K562 (cell line): ENCODE results near the gene PIK3R6. TPM values are rescaled to one million over a fixed set of nuclear protein-coding genes. Genes with fewer than 3 reads are reported as not detected.

Source experiments
- ATAC-seq: fragments of 200-7000 bp; cut with Tn5 transposase; 3 replicates; pipeline ENCODE4 v1.9.1; 2020; ENCODE audit warnings: moderate library complexity
- BruUV-seq: library from RNA; stranded (reverse); fragments of 400-500 nt; replicated peaks from 2 replicates; lab custom pipeline; 2021; lab: Mats Ljungman, UMichigan
- CTCF ChIA-PET: fragments of 300-600 bp; formaldehyde crosslinking; extraction: SDS; loops from one replicate; lab custom pipeline; 2021; ENCODE audit warnings: low intra/inter-chr PET ratio; lab: Yijun Ruan, JAX
- POLR2A ChIA-PET: fragments of 300-600, 350-650 bp; sonication (Branson Sonifier 250); formaldehyde crosslinking; extraction: SDS; loops from one replicate; lab custom pipeline; 2021; ENCODE audit warnings: antibody characterized with exemption, inconsistent platforms; lab: Yijun Ruan, JAX
- DNase-seq, 4 experiments: peaks; one replicate each; pipeline versions ENCODE4 v3.0.0 to v3.0.0-alpha.2; 2011 to 2018; ENCODE audit warnings: low spot score in 3 of 4, mixed read lengths in 3 of 4; ENCODE audit errors: extremely low read depth in 1 of 4
- FAIRE-seq: peaks from 2 replicates; lab custom pipeline; 2011; peaks lifted over from hg19 to GRCh38; lab: Jason Lieb, UNC
- H2AFZ ChIP-seq: 2 replicates; pipeline ENCODE4 v1.6.0; 2011; ENCODE audit warnings: low read depth, low read length, control low read depth, inconsistent platforms
- H3K27ac ChIP-seq: fragments of 200-600 bp; 3 replicates; pipeline ENCODE4 v1.8.0; 2011; ENCODE audit warnings: low read depth, mild to moderate bottlenecking, control low read depth, inconsistent platforms, low read length, moderate library complexity, mixed read lengths; ENCODE audit errors: extremely low read depth
- H3K27me3 ChIP-seq, 2 experiments: fragments of 300-600 bp in 1 of 2; 2 replicates in 1 of 2; 3 replicates in 1 of 2; pipeline versions ENCODE4 v1.6.0 to v1.8.0; 2011; ENCODE audit warnings: inconsistent platforms in 2 of 2, low read length in 2 of 2, mild to moderate bottlenecking in 1 of 2, mixed read lengths in 1 of 2, moderate library complexity in 1 of 2; ENCODE audit not compliant: control insufficient read depth in 2 of 2, insufficient read depth in 2 of 2
- H3K36me3 ChIP-seq: fragments of 300-600 bp; 3 replicates; pipeline ENCODE4 v1.8.0; 2011; ENCODE audit warnings: mild to moderate bottlenecking, low read length, inconsistent platforms; ENCODE audit not compliant: control insufficient read depth, insufficient read depth
- H3K4me1 ChIP-seq, 2 experiments: fragments of 200-600 bp in 1 of 2; replicated peaks in 1 of 2; 2 replicates in 1 of 2; 3 replicates in 1 of 2; pipeline versions ENCODE4 v1.5.1 to v1.8.0; 2011; ENCODE audit warnings: inconsistent platforms in 2 of 2, low read length in 2 of 2, mild to moderate bottlenecking in 1 of 2, mixed read lengths in 1 of 2, moderate library complexity in 1 of 2; ENCODE audit not compliant: control insufficient read depth in 2 of 2, insufficient read depth in 2 of 2
- H3K4me2 ChIP-seq: 2 replicates; pipeline ENCODE4 v1.6.1; 2011; ENCODE audit warnings: low read length, control low read depth, inconsistent platforms, mixed read lengths; ENCODE audit not compliant: insufficient read depth
- H3K4me3 ChIP-seq: fragments of 200-600 bp; sonication (generic), shearing (Covaris generic); 2 replicates; pipeline ENCODE4 v1.5.1; 2016; ENCODE audit warnings: control low read depth, inconsistent platforms
- H3K79me2 ChIP-seq: fragments of 200-600 bp; 3 replicates; pipeline ENCODE4 v1.8.0; 2011; ENCODE audit warnings: low read length, inconsistent platforms; ENCODE audit not compliant: control insufficient read depth, insufficient read depth
- H3K9ac ChIP-seq, 2 experiments: 2 replicates each; pipeline versions ENCODE4 v1.6.0 to v1.6.1; 2011; ENCODE audit warnings: low read depth in 2 of 2, low read length in 2 of 2, control low read depth in 1 of 2, inconsistent platforms in 1 of 2, mild to moderate bottlenecking in 1 of 2, mixed read lengths in 1 of 2; ENCODE audit not compliant: insufficient read depth in 1 of 2
- H3K9me1 ChIP-seq: one replicate; pipeline ENCODE4 v1.6.0; 2011; ENCODE audit warnings: inconsistent platforms, mild to moderate bottlenecking, low read length, moderate library complexity; ENCODE audit not compliant: control insufficient read depth, insufficient read depth
- H3K9me3 ChIP-seq: replicated peaks from 2 replicates; pipeline ENCODE4 v1.5.1; 2011; ENCODE audit warnings: low read depth, low read length, inconsistent platforms; ENCODE audit not compliant: control insufficient read depth, insufficient read depth
- H4K20me1 ChIP-seq: replicated peaks from 2 replicates; pipeline ENCODE4 v1.6.1; 2011; ENCODE audit warnings: low read length, inconsistent platforms, mixed read lengths; ENCODE audit not compliant: control insufficient read depth, insufficient read depth
- CBX3 ChIP-seq, 2 experiments: IDR thresholded peaks; 1 replicate in 1 of 2; 2 replicates in 1 of 2; pipeline ENCODE4 v1.6.1; 2012; ENCODE audit warnings: inconsistent platforms in 2 of 2, low read length in 2 of 2, borderline replicate concordance in 1 of 2, control low read depth in 1 of 2
- CTCF ChIP-seq, 3 experiments: IDR thresholded peaks in 2 of 3; conservative IDR thresholded peaks in 1 of 3; 2 replicates each; pipeline ENCODE4 v1.5.1; 2011 to 2012; ENCODE audit warnings: low read length in 3 of 3, mild to moderate bottlenecking in 3 of 3, control low read depth in 2 of 3, improper control_type of control experiment in 1 of 3, inconsistent platforms in 1 of 3, low read depth in 1 of 3, mixed read lengths in 1 of 3, moderate library complexity in 1 of 3; ENCODE audit not compliant: insufficient read depth in 2 of 3
- DMBX1 ChIP-seq: fragments of 250-450 bp; sonication (Bioruptor Pico); IDR thresholded peaks from 2 replicates; pipeline ENCODE4 v1.8.0; 2022; ENCODE audit warnings: inconsistent platforms, mild to moderate bottlenecking, moderate library complexity, borderline replicate concordance
- FOXP1 ChIP-seq: sonication (generic); formaldehyde crosslinking; IDR thresholded peaks from 2 replicates; pipeline ENCODE4 v1.8.0; 2022; ENCODE audit warnings: mild to moderate bottlenecking, missing genetic modification reagents
- HOXB6 ChIP-seq: fragments of 250-450 bp; sonication (Bioruptor Pico); IDR thresholded peaks from 2 replicates; pipeline ENCODE4 v1.5.1; 2022; ENCODE audit warnings: mild to moderate bottlenecking, borderline replicate concordance
- KDM2B ChIP-seq: fragments of 250-450 bp; sonication (Bioruptor Pico); IDR thresholded peaks from 2 replicates; pipeline ENCODE4 v1.8.0; 2021; ENCODE audit warnings: mild to moderate bottlenecking, moderate library complexity
- KLF1 ChIP-seq: fragments of 450-650 bp; IDR thresholded peaks from 2 replicates; pipeline ENCODE4 v1.6.1; 2016; ENCODE audit warnings: missing genetic modification characterization, missing compliant biosample characterization
- SMAD4 ChIP-seq: fragments of 250-450 bp; sonication (Bioruptor Pico); conservative IDR thresholded peaks from 2 replicates; pipeline ENCODE4 v1.8.0; 2021; ENCODE audit warnings: inconsistent platforms, mild to moderate bottlenecking, moderate library complexity
- SP1 ChIP-seq: sonication (generic); formaldehyde crosslinking; IDR thresholded peaks from 2 replicates; pipeline ENCODE4 v1.8.1; 2022; ENCODE audit warnings: mild to moderate bottlenecking, missing genetic modification reagents
- ZNF12 ChIP-seq: sonication (generic); formaldehyde crosslinking; IDR thresholded peaks from 2 replicates; pipeline ENCODE4 v1.4.0; 2020; ENCODE audit warnings: mild to moderate bottlenecking, missing genetic modification reagents
- ZNF586 ChIP-seq: fragments of 450-650 bp; formaldehyde crosslinking; conservative IDR thresholded peaks from 2 replicates; pipeline ENCODE4 v1.4.0; 2020; ENCODE audit warnings: mild to moderate bottlenecking, moderate library complexity
- WGBS: fragments of 100-300 bp; shearing (Covaris generic); methylation state at CpG from one replicate; pipeline ENCODE4 v1.1.6; 2016; ENCODE audit warnings: low coverage, mixed read lengths; ENCODE audit not compliant: insufficient coverage; ENCODE audit errors: missing lambda C conversion rate; 5-methylcytosine and 5-hydroxymethylcytosine counted together
- in situ Hi-C: fragments of 300-500 bp; cut with MboI; formaldehyde crosslinking; loops from 4 replicates; pipeline ENCODE4 v1.15.0; 2018; ENCODE audit warnings: inconsistent platforms, mixed read lengths
- intact Hi-C: fragments of 100-400 bp; cut with micrococcal nuclease; formaldehyde crosslinking; loops from 2 replicates; pipeline ENCODE4 v1.14.2; 2022
- polyA plus RNA-seq, 8 experiments: library from polyadenylated mRNA; depleted of rRNA in 4 of 8; stranded (reverse) in 5 of 8; unstranded in 3 of 8; fragments of >200 nt; fragmentation: Nextera tagmentation in 2 of 8; fragmentation: Illumina TruSeq in 1 of 8; extraction: Ambion mirVana in 2 of 8; extraction: Trizol in 1 of 8; gene quantifications; 2 replicates each; pipeline versions ENCODE4 v1.2.1 to v1.2.3, GENCODE V29; 2011 to 2014; ENCODE audit warnings: inconsistent platforms in 1 of 8, missing spikeins in 1 of 8
- total RNA-seq, 7 experiments: library from RNA; depleted of rRNA in 6 of 7; stranded (reverse); fragments of >200 nt in 6 of 7; fragmentation: Illumina TruSeq in 2 of 7; extraction: Trizol in 2 of 7; gene quantifications; 2 replicates each; pipeline versions ENCODE4 v1.2.1 to v1.2.3, GENCODE V29; 2011 to 2021; ENCODE audit warnings: low replicate concordance in 1 of 7
- TF ChIP-seq, protein P1 (sequence below), 2 experiments: fragments of 150-350 bp in 1 of 2; IDR thresholded peaks; 2 replicates each; pipeline ENCODE4 v1.6.1; 2012 to 2016; ENCODE audit warnings: low read depth in 2 of 2, low read length in 2 of 2, mild to moderate bottlenecking in 1 of 2, moderate library complexity in 1 of 2

The PIK3R6 gene
- total and polyA plus RNA-seq, 9 of the 15 experiments (the other 6 are each of a cell fraction or from before 2014, with no cell fraction given), result 0.04 TPM; not detected in 8

GRCh38 chr17:8905331-8905730, 37.9 kb upstream of the PIK3R6 start:
- H3K4me2 ChIP-seq, result no peak overlapping the region
- no peak overlapping the region for H2AFZ ChIP-seq
- no peaks in the 10 kb centered on the region for H3K9me1 ChIP-seq
- no peaks in the 10 kb centered on the region for H3K36me3 ChIP-seq
- FAIRE-seq (no peak), ATAC-seq (no peak), DNase-seq (no peak)
- TF ChIP-seq CBX3 (IDR thresholded peaks at IDR 0.05; ENCODE audit: borderline replicate concordance in 1 of 2, low read length in 2 of 2) (no peak), KDM2B (CRISPR knock-in tag) (no peak), FOXP1 (CRISPR knock-in tag) (no peak), KLF1 (tag) (no peak), SMAD4 (CRISPR knock-in tag) (no peak), ZNF586 (CRISPR knock-in tag) (no peak), CTCF (IDR thresholded peaks at IDR 0.05 in 2 of 3, conservative IDR thresholded peaks at IDR 0.05 in 1 of 3; ENCODE audit: insufficient read depth in 2 of 3, low read depth in 1 of 3, low read length in 3 of 3) (no peak), HOXB6 (CRISPR knock-in tag) (no peak), ZNF12 (CRISPR knock-in tag) (no peak), SP1 (CRISPR knock-in tag) (no peak), DMBX1 (CRISPR knock-in tag) (no peak)
- TF ChIP-seq, protein P1, sequence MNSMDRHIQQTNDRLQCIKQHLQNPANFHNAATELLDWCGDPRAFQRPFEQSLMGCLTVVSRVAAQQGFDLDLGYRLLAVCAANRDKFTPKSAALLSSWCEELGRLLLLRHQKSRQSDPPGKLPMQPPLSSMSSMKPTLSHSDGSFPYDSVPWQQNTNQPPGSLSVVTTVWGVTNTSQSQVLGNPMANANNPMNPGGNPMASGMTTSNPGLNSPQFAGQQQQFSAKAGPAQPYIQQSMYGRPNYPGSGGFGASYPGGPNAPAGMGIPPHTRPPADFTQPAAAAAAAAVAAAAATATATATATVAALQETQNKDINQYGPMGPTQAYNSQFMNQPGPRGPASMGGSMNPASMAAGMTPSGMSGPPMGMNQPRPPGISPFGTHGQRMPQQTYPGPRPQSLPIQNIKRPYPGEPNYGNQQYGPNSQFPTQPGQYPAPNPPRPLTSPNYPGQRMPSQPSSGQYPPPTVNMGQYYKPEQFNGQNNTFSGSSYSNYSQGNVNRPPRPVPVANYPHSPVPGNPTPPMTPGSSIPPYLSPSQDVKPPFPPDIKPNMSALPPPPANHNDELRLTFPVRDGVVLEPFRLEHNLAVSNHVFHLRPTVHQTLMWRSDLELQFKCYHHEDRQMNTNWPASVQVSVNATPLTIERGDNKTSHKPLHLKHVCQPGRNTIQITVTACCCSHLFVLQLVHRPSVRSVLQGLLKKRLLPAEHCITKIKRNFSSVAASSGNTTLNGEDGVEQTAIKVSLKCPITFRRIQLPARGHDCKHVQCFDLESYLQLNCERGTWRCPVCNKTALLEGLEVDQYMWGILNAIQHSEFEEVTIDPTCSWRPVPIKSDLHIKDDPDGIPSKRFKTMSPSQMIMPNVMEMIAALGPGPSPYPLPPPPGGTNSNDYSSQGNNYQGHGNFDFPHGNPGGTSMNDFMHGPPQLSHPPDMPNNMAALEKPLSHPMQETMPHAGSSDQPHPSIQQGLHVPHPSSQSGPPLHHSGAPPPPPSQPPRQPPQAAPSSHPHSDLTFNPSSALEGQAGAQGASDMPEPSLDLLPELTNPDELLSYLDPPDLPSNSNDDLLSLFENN (IDR thresholded peaks at IDR 0.05; ENCODE audit: low read depth in 2 of 2, low read length in 2 of 2), result no peak
- no peak overlapping the region for H3K27ac ChIP-seq
- no peaks in the 10 kb centered on the region for H3K9me3 ChIP-seq
- no TSS peak for BruUV-seq
- H3K4me1 ChIP-seq, result no peaks in the 10 kb centered on the region
- H3K9ac ChIP-seq, result no peak overlapping the region
- peaks cover 0 to 12% of the 10 kb centered on the region in 2 experiments; a peak in 2 of 5 replicates for H3K27me3 ChIP-seq
- ChIA-PET POLR2A (no interaction called here), CTCF (no interaction called here)
- 0% methylated on average over 7 of the region's 7 CpGs for WGBS
- no peaks in the 10 kb centered on the region for H4K20me1 ChIP-seq
- in situ Hi-C loops (no loop called here), intact Hi-C loops (no loop called here)
- no peak overlapping the region for H3K4me3 ChIP-seq
- H3K79me2 ChIP-seq, result no peaks in the 10 kb centered on the region
